ENCODE measurements around the gene FAM81A. TPM values are rescaled to one million over a fixed set of nuclear protein-coding genes. Genes with fewer than 3 reads are reported as not detected.
"Not testable (repeated sequence)": the region's sequence is repeated elsewhere in the genome, so short reads cannot be mapped to it uniquely, and the experiment has no call there.

Gene FAM81A
- polyA plus RNA-seq, 3 donors = 21.5 to 26.9 (median 25.9) TPM

- DNase-seq (ENCODE audit: extremely low read depth in 1 of 11, low read depth in 9 of 11, low spot score in 4 of 11) = no peak
Measured at GRCh38 chr15:59416816-59417215, 21.2 kb upstream of the FAM81A start.

- DNase-seq (ENCODE audit: extremely low read depth in 1 of 11, low read depth in 9 of 11, low spot score in 4 of 11) = no peak
Measured at GRCh38 chr15:59419170-59419569, 18.8 kb upstream of the FAM81A start.

GRCh38 chr15:59420108-59420507 lies 17.9 kb upstream of the FAM81A start:
- no peak for DNase-seq (ENCODE audit: extremely low read depth in 1 of 11, low read depth in 9 of 11, low spot score in 4 of 11)

- DNase-seq (ENCODE audit: extremely low read depth in 1 of 11, low read depth in 9 of 11, low spot score in 4 of 11) = no peak
Measured at GRCh38 chr15:59420986-59421618, 16.9 kb upstream of the FAM81A start.

- DNase-seq (ENCODE audit: extremely low read depth in 1 of 11, low read depth in 9 of 11, low spot score in 4 of 11) = no peak
Measured at GRCh38 chr15:59424616-59425015, 13.4 kb upstream of the FAM81A start.

- not testable (repeated sequence) for DNase-seq (ENCODE audit: extremely low read depth in 1 of 11, low read depth in 9 of 11, low spot score in 4 of 11)
Measured at GRCh38 chr15:59428898-59429297, 9.1 kb upstream of the FAM81A start.

GRCh38 chr15:59432389-59432788 lies 5.6 kb upstream of the FAM81A start:
- no peak for DNase-seq (ENCODE audit: extremely low read depth in 1 of 11, low read depth in 9 of 11, low spot score in 4 of 11)

GRCh38 chr15:59434481-59434880 lies 3.5 kb upstream of the FAM81A start:
- no peak for DNase-seq (ENCODE audit: extremely low read depth in 1 of 11, low read depth in 9 of 11, low spot score in 4 of 11)

- no peak for DNase-seq (ENCODE audit: extremely low read depth in 1 of 11, low read depth in 9 of 11, low spot score in 4 of 11)
Measured at GRCh38 chr15:59436774-59437141, 1.2 kb upstream of the FAM81A start.

GRCh38 chr15:59437142-59437816 lies 707 bp upstream of the FAM81A start:
- DNase-seq (ENCODE audit: extremely low read depth in 1 of 11, low read depth in 9 of 11, low spot score in 4 of 11) = no peak

GRCh38 chr15:59438625-59439290 lies 772 bp downstream of the FAM81A start:
- DNase-seq (ENCODE audit: extremely low read depth in 1 of 11, low read depth in 9 of 11, low spot score in 4 of 11) = no peak

GRCh38 chr15:59439576-59439975 lies 1.6 kb downstream of the FAM81A start:
- DNase-seq (ENCODE audit: extremely low read depth in 1 of 11, low read depth in 9 of 11, low spot score in 4 of 11) = peak in 1 of 11 donors; percentile 53

- no peak for DNase-seq (ENCODE audit: extremely low read depth in 1 of 11, low read depth in 9 of 11, low spot score in 4 of 11)
Measured at GRCh38 chr15:59443341-59444072, 5.5 kb downstream of the FAM81A start.

GRCh38 chr15:59444081-59444835 lies 6.3 kb downstream of the FAM81A start:
- no peak for DNase-seq (ENCODE audit: extremely low read depth in 1 of 11, low read depth in 9 of 11, low spot score in 4 of 11)

GRCh38 chr15:59444980-59445545 lies 7.1 kb downstream of the FAM81A start:
- DNase-seq (ENCODE audit: extremely low read depth in 1 of 11, low read depth in 9 of 11, low spot score in 4 of 11) = peak in 2 of 11 donors; percentile 34 to 64

- no peak for DNase-seq (ENCODE audit: extremely low read depth in 1 of 11, low read depth in 9 of 11, low spot score in 4 of 11)
Measured at GRCh38 chr15:59446232-59446957, 8.4 kb downstream of the FAM81A start.

- DNase-seq (ENCODE audit: extremely low read depth in 1 of 11, low read depth in 9 of 11, low spot score in 4 of 11) = no peak
Measured at GRCh38 chr15:59447367-59447766, 9.4 kb downstream of the FAM81A start.

- no peak for DNase-seq (ENCODE audit: extremely low read depth in 1 of 11, low read depth in 9 of 11, low spot score in 4 of 11)
Measured at GRCh38 chr15:59448871-59449270, 10.9 kb downstream of the FAM81A start.

Measured in renal cortex interstitium (tissue), 11 donors.